HG02642 (cell line): ENCODE results near the gene ASIC2.

ENCODE experiments used
- ATAC-seq: cut with Tn5 transposase; IDR thresholded peaks from one replicate; pipeline ENCODE4 v1.9.1; 2021; ENCODE audit warnings: mild to moderate bottlenecking; ENCODE audit not compliant: unreplicated experiment, poor library complexity

ASIC2 gene

GRCh38 chr17:33169580-33170285 is 123.4 kb downstream of the ASIC2 start:
- ATAC-seq: no peak

- ATAC-seq: no peak
Measured at GRCh38 chr17:33167736-33168135, 125.4 kb downstream of the ASIC2 start.

GRCh38 chr17:33166472-33166871 is 126.6 kb downstream of the ASIC2 start:
- ATAC-seq: no peak

- no peak for ATAC-seq
Measured at GRCh38 chr17:33164169-33164881, 128.8 kb downstream of the ASIC2 start.

- ATAC-seq: no peak
Measured at GRCh38 chr17:33163533-33164168, 129.4 kb downstream of the ASIC2 start.

- ATAC-seq: no peak
Measured at GRCh38 chr17:33154869-33155455, 138.1 kb downstream of the ASIC2 start.

GRCh38 chr17:33152783-33153182 is 140.3 kb downstream of the ASIC2 start:
- ATAC-seq: no peak

GRCh38 chr17:33151565-33151964 is 141.5 kb downstream of the ASIC2 start:
- ATAC-seq: no peak

GRCh38 chr17:33145941-33146340 is 147.2 kb downstream of the ASIC2 start:
- no peak for ATAC-seq

- ATAC-seq: no peak
Measured at GRCh38 chr17:33144837-33145236, 148.3 kb downstream of the ASIC2 start.

GRCh38 chr17:33142705-33143299 is 150.3 kb downstream of the ASIC2 start:
- no peak for ATAC-seq

GRCh38 chr17:33140413-33141099 is 152.5 kb downstream of the ASIC2 start:
- no peak for ATAC-seq

- ATAC-seq: no peak
Measured at GRCh38 chr17:33138627-33139026, 154.5 kb downstream of the ASIC2 start.

GRCh38 chr17:33137426-33137825 is 155.7 kb downstream of the ASIC2 start:
- no peak for ATAC-seq

GRCh38 chr17:33135691-33136090 is 157.4 kb downstream of the ASIC2 start:
- no peak for ATAC-seq

- no peak for ATAC-seq
Measured at GRCh38 chr17:33131620-33132019, 161.5 kb downstream of the ASIC2 start.

GRCh38 chr17:33127706-33128105 is 165.4 kb downstream of the ASIC2 start:
- ATAC-seq: no peak

GRCh38 chr17:33126086-33126485 is 167.0 kb downstream of the ASIC2 start:
- no peak for ATAC-seq

GRCh38 chr17:33125552-33125950 is 167.5 kb downstream of the ASIC2 start:
- ATAC-seq: no peak

- no peak for ATAC-seq
Measured at GRCh38 chr17:33124871-33125551, 168.1 kb downstream of the ASIC2 start.
